WTC11 (cell line): ENCODE measurements around the gene SAA2.

ENCODE experiments used
- NFYB ChIP-seq: sonication (generic); formaldehyde crosslinking; conservative IDR thresholded peaks from 2 replicates; pipeline ENCODE4 v1.8.0; 2022; ENCODE audit warnings: low read depth, missing genetic modification reagents
- PREB ChIP-seq: sonication (generic); formaldehyde crosslinking; IDR thresholded peaks from 2 replicates; pipeline ENCODE4 v1.8.1; 2022; ENCODE audit warnings: mild to moderate bottlenecking, missing genetic modification reagents, moderate library complexity, borderline replicate concordance
- TCF7 ChIP-seq: sonication (generic); formaldehyde crosslinking; IDR thresholded peaks from 2 replicates; pipeline ENCODE4 v1.8.0; 2022; ENCODE audit warnings: mild to moderate bottlenecking, low read depth, missing genetic modification reagents, moderate library complexity
- TEAD1 ChIP-seq: sonication (generic); formaldehyde crosslinking; IDR thresholded peaks from 2 replicates; pipeline ENCODE4 v1.8.0; 2022; ENCODE audit warnings: mild to moderate bottlenecking, missing genetic modification reagents
- USF2 ChIP-seq: sonication (generic); formaldehyde crosslinking; IDR thresholded peaks from 2 replicates; pipeline ENCODE4 v1.8.1; 2023; ENCODE audit warnings: mild to moderate bottlenecking, missing genetic modification reagents, moderate library complexity
- TF ChIP-seq, protein P1 (sequence below): sonication (generic); formaldehyde crosslinking; IDR thresholded peaks from 2 replicates; pipeline ENCODE4 v1.8.0; 2022; ENCODE audit warnings: mild to moderate bottlenecking, missing genetic modification reagents
- TF ChIP-seq, protein P2 (sequence below): sonication (generic); formaldehyde crosslinking; conservative IDR thresholded peaks from 2 replicates; pipeline ENCODE4 v1.8.1; 2022; ENCODE audit warnings: mild to moderate bottlenecking, missing genetic modification reagents
- TF ChIP-seq, protein P3 (sequence below): fragments of 200-600 bp; IDR thresholded peaks from 2 replicates; pipeline ENCODE4 v1.8.0; 2022; ENCODE audit warnings: antibody characterized with exemption
- TF ChIP-seq, protein P4 (sequence below): fragments of 250-450 bp; sonication (Bioruptor Pico); IDR thresholded peaks from 2 replicates; pipeline ENCODE4 v2.1.2; 2022; ENCODE audit warnings: mild to moderate bottlenecking, moderate library complexity
- TF ChIP-seq, protein P5 (sequence below): sonication (generic); formaldehyde crosslinking; IDR thresholded peaks from 2 replicates; pipeline ENCODE4 v1.8.0; 2023; ENCODE audit warnings: mild to moderate bottlenecking, missing genetic modification reagents

DNA sequence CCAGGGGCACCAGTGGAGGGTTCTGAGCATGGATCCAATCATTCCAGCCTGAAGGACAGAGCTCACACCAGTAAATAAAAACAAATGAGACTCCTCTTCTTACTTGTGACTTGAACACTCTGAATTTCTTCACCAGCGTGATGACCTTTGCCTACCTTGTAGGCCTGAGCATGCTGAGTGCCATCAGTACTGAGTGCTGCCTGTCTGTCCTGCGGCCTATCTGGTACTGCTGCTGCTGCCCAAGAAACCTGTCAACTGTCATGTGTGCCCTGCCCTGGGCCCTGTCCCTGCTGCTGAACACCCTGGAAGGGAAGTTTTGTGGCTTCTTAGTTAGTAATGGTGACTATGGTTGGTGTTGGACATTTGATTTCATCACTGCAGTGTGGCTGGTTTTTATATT, 51.9 kb downstream of the SAA2 start:
- TF ChIP-seq NFYB (CRISPR knock-in tag) (no peak), USF2 (CRISPR knock-in tag) (no peak), PREB (CRISPR knock-in tag) (no peak), TEAD1 (CRISPR knock-in tag) (no peak), TCF7 (CRISPR knock-in tag) (no peak)
- TF ChIP-seq, protein P1, sequence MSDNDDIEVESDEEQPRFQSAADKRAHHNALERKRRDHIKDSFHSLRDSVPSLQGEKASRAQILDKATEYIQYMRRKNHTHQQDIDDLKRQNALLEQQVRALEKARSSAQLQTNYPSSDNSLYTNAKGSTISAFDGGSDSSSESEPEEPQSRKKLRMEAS (CRISPR knock-in tag), result no peak
- TF ChIP-seq, protein P2, sequence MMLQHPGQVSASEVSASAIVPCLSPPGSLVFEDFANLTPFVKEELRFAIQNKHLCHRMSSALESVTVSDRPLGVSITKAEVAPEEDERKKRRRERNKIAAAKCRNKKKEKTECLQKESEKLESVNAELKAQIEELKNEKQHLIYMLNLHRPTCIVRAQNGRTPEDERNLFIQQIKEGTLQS (CRISPR knock-in tag), result no peak
- TF ChIP-seq, protein P3, sequence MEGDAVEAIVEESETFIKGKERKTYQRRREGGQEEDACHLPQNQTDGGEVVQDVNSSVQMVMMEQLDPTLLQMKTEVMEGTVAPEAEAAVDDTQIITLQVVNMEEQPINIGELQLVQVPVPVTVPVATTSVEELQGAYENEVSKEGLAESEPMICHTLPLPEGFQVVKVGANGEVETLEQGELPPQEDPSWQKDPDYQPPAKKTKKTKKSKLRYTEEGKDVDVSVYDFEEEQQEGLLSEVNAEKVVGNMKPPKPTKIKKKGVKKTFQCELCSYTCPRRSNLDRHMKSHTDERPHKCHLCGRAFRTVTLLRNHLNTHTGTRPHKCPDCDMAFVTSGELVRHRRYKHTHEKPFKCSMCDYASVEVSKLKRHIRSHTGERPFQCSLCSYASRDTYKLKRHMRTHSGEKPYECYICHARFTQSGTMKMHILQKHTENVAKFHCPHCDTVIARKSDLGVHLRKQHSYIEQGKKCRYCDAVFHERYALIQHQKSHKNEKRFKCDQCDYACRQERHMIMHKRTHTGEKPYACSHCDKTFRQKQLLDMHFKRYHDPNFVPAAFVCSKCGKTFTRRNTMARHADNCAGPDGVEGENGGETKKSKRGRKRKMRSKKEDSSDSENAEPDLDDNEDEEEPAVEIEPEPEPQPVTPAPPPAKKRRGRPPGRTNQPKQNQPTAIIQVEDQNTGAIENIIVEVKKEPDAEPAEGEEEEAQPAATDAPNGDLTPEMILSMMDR, result no peak
- TF ChIP-seq, protein P4, sequence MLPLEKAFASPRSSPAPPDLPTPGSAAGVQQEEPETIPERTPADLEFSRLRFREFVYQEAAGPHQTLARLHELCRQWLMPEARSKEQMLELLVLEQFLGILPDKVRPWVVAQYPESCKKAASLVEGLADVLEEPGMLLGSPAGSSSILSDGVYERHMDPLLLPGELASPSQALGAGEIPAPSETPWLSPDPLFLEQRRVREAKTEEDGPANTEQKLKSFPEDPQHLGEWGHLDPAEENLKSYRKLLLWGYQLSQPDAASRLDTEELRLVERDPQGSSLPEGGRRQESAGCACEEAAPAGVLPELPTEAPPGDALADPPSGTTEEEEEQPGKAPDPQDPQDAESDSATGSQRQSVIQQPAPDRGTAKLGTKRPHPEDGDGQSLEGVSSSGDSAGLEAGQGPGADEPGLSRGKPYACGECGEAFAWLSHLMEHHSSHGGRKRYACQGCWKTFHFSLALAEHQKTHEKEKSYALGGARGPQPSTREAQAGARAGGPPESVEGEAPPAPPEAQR (CRISPR knock-in tag), result no peak
- TF ChIP-seq, protein P5, sequence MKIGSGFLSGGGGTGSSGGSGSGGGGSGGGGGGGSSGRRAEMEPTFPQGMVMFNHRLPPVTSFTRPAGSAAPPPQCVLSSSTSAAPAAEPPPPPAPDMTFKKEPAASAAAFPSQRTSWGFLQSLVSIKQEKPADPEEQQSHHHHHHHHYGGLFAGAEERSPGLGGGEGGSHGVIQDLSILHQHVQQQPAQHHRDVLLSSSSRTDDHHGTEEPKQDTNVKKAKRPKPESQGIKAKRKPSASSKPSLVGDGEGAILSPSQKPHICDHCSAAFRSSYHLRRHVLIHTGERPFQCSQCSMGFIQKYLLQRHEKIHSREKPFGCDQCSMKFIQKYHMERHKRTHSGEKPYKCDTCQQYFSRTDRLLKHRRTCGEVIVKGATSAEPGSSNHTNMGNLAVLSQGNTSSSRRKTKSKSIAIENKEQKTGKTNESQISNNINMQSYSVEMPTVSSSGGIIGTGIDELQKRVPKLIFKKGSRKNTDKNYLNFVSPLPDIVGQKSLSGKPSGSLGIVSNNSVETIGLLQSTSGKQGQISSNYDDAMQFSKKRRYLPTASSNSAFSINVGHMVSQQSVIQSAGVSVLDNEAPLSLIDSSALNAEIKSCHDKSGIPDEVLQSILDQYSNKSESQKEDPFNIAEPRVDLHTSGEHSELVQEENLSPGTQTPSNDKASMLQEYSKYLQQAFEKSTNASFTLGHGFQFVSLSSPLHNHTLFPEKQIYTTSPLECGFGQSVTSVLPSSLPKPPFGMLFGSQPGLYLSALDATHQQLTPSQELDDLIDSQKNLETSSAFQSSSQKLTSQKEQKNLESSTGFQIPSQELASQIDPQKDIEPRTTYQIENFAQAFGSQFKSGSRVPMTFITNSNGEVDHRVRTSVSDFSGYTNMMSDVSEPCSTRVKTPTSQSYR (CRISPR knock-in tag), result no peak
